Cardiac muscle cell (in vitro differentiated cells and primary cell): ENCODE measurements around the gene AP3B1. TPM values are rescaled to one million over a fixed set of nuclear protein-coding genes. Genes with fewer than 3 reads are reported as not detected.

ENCODE experiments used
- DNase-seq, 2 donors: peaks; one replicate each; pipeline versions ENCODE4 v3.0.0 to v3.0.0-alpha.2; 2010 to 2017; ENCODE audit warnings: low read depth in 1 of 2, low spot score in 1 of 2
- H3K27ac ChIP-seq: fragments of 200-600 bp; sonication (generic); 2 replicates; pipeline ENCODE4 v1.5.1; 2016
- H3K27me3 ChIP-seq: fragments of 200-600 bp; sonication (generic); 2 replicates; pipeline ENCODE4 v1.6.0; 2016; ENCODE audit warnings: control low read depth
- H3K36me3 ChIP-seq: fragments of 200-600 bp; sonication (generic); 2 replicates; pipeline ENCODE4 v1.5.1; 2016; ENCODE audit warnings: control low read depth
- H3K4me1 ChIP-seq: fragments of 200-600 bp; sonication (generic); 2 replicates; pipeline ENCODE4 v1.8.1; 2017; ENCODE audit warnings: low read depth, mild to moderate bottlenecking, mixed run types
- H3K4me3 ChIP-seq: fragments of 200-600 bp; sonication (generic); 2 replicates; pipeline ENCODE4 v1.5.1; 2016; ENCODE audit warnings: mild to moderate bottlenecking
- H3K9me3 ChIP-seq: fragments of 200-600 bp; sonication (generic); 2 replicates; pipeline ENCODE4 v1.5.1; 2017; ENCODE audit warnings: low read depth, mild to moderate bottlenecking, control low read depth
- polyA plus RNA-seq: library from polyadenylated mRNA; unstranded; fragments of >200 nt; fragmentation: Nextera tagmentation; extraction: Ambion mirVana; gene quantifications from 2 replicates; pipeline ENCODE4 v1.2.1, GENCODE V29; 2016
- total RNA-seq: library from RNA; depleted of rRNA; stranded (reverse); fragments of >200 nt; gene quantifications from 2 replicates; pipeline ENCODE4 v1.2.3, GENCODE V29; 2016
- TF ChIP-seq, protein P1 (sequence below): IDR thresholded peaks from 2 replicates; pipeline ENCODE4 v1.5.1; 2012; ENCODE audit warnings: low read depth, mild to moderate bottlenecking, low read length

Gene AP3B1
- total and polyA plus RNA-seq, 2 experiments from 2014 or later: 32.2 to 35.3 TPM

DNA sequence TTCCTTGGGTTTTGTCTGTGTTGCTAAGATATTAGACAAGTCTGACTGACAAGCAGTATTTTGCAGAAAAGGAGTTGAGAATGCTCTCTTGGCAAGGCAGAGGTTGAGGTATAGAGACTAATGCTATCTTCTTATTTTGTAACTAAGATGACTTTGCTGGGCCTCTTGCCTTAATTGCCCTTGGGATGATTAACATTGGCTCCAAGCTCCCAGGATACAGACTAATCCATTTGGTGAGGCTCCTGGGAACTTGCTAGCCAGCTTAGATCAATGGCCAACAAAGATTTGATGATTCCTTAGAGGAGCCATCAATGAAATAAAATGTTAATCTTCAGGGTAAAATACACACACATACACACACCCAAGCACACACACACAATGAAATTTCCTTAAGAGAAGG is 28.7 kb upstream of the AP3B1 start:
- Histone ChIP-seq H3K36me3 (no peaks in the 10 kb centered on the region), H3K9me3 (no peaks in the 10 kb centered on the region), H3K4me3 (no peak overlapping the region), H3K4me1 (no peaks in the 10 kb centered on the region), H3K27me3 (no peaks in the 10 kb centered on the region), H3K27ac (no peak overlapping the region)
- DNase-seq: no peak
- TF ChIP-seq, protein P1, sequence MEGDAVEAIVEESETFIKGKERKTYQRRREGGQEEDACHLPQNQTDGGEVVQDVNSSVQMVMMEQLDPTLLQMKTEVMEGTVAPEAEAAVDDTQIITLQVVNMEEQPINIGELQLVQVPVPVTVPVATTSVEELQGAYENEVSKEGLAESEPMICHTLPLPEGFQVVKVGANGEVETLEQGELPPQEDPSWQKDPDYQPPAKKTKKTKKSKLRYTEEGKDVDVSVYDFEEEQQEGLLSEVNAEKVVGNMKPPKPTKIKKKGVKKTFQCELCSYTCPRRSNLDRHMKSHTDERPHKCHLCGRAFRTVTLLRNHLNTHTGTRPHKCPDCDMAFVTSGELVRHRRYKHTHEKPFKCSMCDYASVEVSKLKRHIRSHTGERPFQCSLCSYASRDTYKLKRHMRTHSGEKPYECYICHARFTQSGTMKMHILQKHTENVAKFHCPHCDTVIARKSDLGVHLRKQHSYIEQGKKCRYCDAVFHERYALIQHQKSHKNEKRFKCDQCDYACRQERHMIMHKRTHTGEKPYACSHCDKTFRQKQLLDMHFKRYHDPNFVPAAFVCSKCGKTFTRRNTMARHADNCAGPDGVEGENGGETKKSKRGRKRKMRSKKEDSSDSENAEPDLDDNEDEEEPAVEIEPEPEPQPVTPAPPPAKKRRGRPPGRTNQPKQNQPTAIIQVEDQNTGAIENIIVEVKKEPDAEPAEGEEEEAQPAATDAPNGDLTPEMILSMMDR: no peak

DNA sequence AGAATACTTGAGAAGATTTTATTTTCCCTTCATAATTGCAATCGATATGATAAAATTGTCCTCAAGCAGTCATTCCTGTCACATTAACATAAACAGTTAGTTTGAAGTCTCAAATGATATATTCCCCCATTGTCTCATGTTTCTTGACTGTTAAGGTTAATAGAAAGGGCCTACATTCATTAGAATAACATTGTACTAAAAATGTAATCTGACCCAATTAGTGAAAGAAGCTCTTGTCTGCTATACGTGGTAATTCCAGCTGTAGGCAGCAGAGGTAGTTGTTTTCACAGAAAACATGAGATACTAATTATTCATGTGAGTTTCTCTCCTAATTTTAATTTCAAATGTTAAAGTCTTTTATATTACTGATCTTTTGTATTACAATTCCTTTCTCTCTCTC is 25.9 kb upstream of the AP3B1 start:
- TF ChIP-seq, protein P1: peak; percentile 71
- peak; percentile 29 to 63 for DNase-seq
- no peaks in the 10 kb centered on the region for H3K27me3 ChIP-seq

DNA sequence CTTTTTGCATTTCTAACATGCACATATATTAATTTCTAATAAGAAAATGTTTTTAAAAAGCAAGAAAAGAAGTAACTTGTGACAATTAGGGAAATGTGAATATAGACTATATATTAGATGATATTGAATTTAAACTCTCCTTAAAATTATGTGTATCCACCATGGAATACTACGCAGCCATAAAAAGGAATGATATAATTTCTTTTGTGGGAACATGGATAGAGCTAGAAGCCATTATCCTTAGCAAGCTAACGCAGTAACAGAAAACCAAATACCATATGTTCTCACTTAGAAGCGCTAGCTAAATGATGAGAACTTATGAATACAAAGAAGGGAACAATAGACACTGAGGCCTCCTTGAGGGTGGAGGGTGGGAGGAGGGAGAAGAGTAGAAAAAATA is 23.8 kb upstream of the AP3B1 start:
- TF ChIP-seq, protein P1: no peak
- DNase-seq: no peak
- no peak overlapping the region for H3K27ac ChIP-seq
- no peaks in the 10 kb centered on the region for H3K9me3 ChIP-seq
- H3K4me3 ChIP-seq: no peak overlapping the region
- H3K4me1 ChIP-seq: no peaks in the 10 kb centered on the region
- H3K36me3 ChIP-seq: no peaks in the 10 kb centered on the region
- no peaks in the 10 kb centered on the region for H3K27me3 ChIP-seq

More for the DNA sequence above, 25.9 kb upstream of the AP3B1 start:
- H3K36me3 ChIP-seq: no peaks in the 10 kb centered on the region
- no peaks in the 10 kb centered on the region for H3K9me3 ChIP-seq
- H3K27ac ChIP-seq: no peak overlapping the region
- no peaks in the 10 kb centered on the region for H3K4me1 ChIP-seq
- no peak overlapping the region for H3K4me3 ChIP-seq

DNA sequence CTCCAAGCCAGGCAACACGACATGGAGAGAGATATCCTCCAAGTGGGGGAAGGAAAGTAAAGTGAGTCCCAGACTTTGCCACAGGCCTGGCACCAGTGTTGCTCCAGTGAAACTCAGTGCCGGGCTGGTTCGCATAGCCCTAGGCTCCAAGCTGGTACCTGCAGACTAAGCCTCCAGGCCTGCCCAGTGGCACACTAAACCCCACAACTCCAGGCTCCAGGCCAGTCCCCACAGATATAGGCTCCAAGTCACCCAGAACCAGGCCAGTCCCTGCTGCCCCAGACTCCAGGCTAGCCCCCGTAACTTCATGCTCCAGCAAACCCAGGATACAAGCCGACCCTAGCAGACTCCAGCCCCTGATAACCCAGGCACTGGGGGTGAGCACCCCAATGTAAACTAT is 23.0 kb upstream of the AP3B1 start:
- no peak overlapping the region for H3K4me3 ChIP-seq
- H3K36me3 ChIP-seq: no peaks in the 10 kb centered on the region
- TF ChIP-seq, protein P1: no peak
- no peaks in the 10 kb centered on the region for H3K9me3 ChIP-seq
- no peaks in the 10 kb centered on the region for H3K27me3 ChIP-seq
- DNase-seq: no peak
- H3K27ac ChIP-seq: no peak overlapping the region
- H3K4me1 ChIP-seq: no peaks in the 10 kb centered on the region

DNA sequence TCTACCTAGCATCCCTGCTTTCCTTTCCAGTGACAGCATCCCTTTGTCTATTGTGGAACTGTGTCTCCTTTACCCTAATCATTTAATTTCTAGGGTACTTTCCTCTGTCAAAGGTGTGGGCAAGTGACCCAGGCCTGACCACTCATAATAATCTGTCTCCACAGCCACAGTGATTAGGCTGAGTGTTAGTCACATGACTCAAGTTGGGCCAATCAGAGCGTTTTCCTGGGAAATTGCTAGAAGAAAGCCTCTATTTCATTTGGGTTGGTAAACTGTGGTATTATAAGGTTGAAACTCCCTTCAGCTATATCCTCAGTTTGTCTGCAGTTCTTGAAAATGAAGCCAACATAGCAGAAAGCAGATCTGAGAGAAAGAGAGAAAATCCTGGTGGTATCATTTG is 14.2 kb upstream of the AP3B1 start:
- H3K4me1 ChIP-seq: peaks cover 17% of the 10 kb centered on the region
- H3K27me3 ChIP-seq: no peaks in the 10 kb centered on the region
- H3K36me3 ChIP-seq: no peaks in the 10 kb centered on the region
- H3K4me3 ChIP-seq: no peak overlapping the region
- TF ChIP-seq, protein P1: no peak
- DNase-seq: no peak
- no peak overlapping the region for H3K27ac ChIP-seq
- H3K9me3 ChIP-seq: no peaks in the 10 kb centered on the region
